Measurements from ENCODE around the gene SAMD3.
"Not testable (repeated sequence)": the region's sequence is repeated elsewhere in the genome, so short reads cannot be mapped to it uniquely, and the experiment has no call there.

GRCh38 chr6:130173377-130174004 is 49.3 kb downstream of the SAMD3 start:
- TF ChIP-seq CTCF (conservative IDR thresholded peaks at IDR 0.05); EZH2 (IDR thresholded peaks at IDR 0.05; ENCODE audit: low read depth): not testable (repeated sequence)
